MM.1S (cell line): Measurements from ENCODE around the gene FN3KRP.

Source experiments
- DNase-seq: peaks from one replicate; pipeline ENCODE4 v3.0.0-alpha.2; 2015
- H2AFZ ChIP-seq: fragments of 300-600 bp; sonication (generic); 2 replicates; pipeline ENCODE4 v1.6.0; 2016; ENCODE audit warnings: antibody characterized with exemption, low read length
- H3F3A ChIP-seq: fragments of 300-600 bp; sonication (generic); 2 replicates; pipeline ENCODE4 v1.6.1; 2016; ENCODE audit warnings: mild to moderate bottlenecking, antibody characterized with exemption, low read length, moderate library complexity, mixed read lengths; ENCODE audit not compliant: insufficient read depth
- H3K27ac ChIP-seq: fragments of 300-600 bp; sonication (generic); 2 replicates; pipeline ENCODE4 v1.5.1; 2016; ENCODE audit warnings: mild to moderate bottlenecking, low read length
- H3K27me3 ChIP-seq: fragments of 300-600 bp; sonication (generic); replicated peaks from 2 replicates; pipeline ENCODE4 v1.6.0; 2016; ENCODE audit warnings: low read length; ENCODE audit not compliant: insufficient read depth
- H3K36me3 ChIP-seq: fragments of 300-600 bp; sonication (generic); replicated peaks from 2 replicates; pipeline ENCODE4 v1.6.1; 2016; ENCODE audit warnings: mild to moderate bottlenecking, low read length, mixed read lengths; ENCODE audit not compliant: insufficient read depth
- H3K4me1 ChIP-seq: fragments of 300-600 bp; sonication (generic); 2 replicates; pipeline ENCODE4 v1.6.1; 2016; ENCODE audit warnings: low read length, mixed read lengths
- H3K4me2 ChIP-seq: fragments of 300-600 bp; sonication (generic); 2 replicates; pipeline ENCODE4 v1.6.0; 2016; ENCODE audit warnings: low read depth, low read length
- H3K4me3 ChIP-seq: fragments of 300-600 bp; sonication (generic); 2 replicates; pipeline ENCODE4 v1.5.1; 2016; ENCODE audit warnings: low read length, mixed read lengths
- H3K79me2 ChIP-seq: fragments of 300-600 bp; sonication (generic); 2 replicates; pipeline ENCODE4 v1.6.1; 2016; ENCODE audit warnings: mixed run types, low read length, mixed read lengths
- H3K9ac ChIP-seq: fragments of 300-600 bp; sonication (generic); 2 replicates; pipeline ENCODE4 v1.6.1; 2016; ENCODE audit warnings: low read length, mixed read lengths
- H3K9me2 ChIP-seq: fragments of 300-600 bp; sonication (generic); replicated peaks from 2 replicates; pipeline ENCODE4 v1.6.1; 2016; ENCODE audit warnings: mild to moderate bottlenecking, low read length, mixed read lengths; ENCODE audit not compliant: insufficient read depth
- H3K9me3 ChIP-seq: fragments of 300-600 bp; sonication (generic); replicated peaks from 2 replicates; pipeline ENCODE4 v1.6.1; 2016; ENCODE audit warnings: mild to moderate bottlenecking, low read length, mixed read lengths; ENCODE audit not compliant: insufficient read depth
- H4K20me1 ChIP-seq: fragments of 300-600 bp; sonication (generic); 2 replicates; pipeline ENCODE4 v1.6.1; 2016; ENCODE audit warnings: mild to moderate bottlenecking, low read length, moderate library complexity, mixed read lengths; ENCODE audit not compliant: insufficient read depth
- CTCF ChIP-seq: fragments of 300-600 bp; sonication (generic); IDR thresholded peaks from 2 replicates; pipeline ENCODE4 v1.5.1; 2016; ENCODE audit warnings: antibody characterized with exemption, low read length, mixed read lengths
- EZH2 ChIP-seq: fragments of 300-600 bp; sonication (generic); optimal IDR thresholded peaks from 2 replicates; pipeline ENCODE3; 2017; ENCODE audit warnings: low read depth, mild to moderate bottlenecking, antibody characterized with exemption, low read length, mixed read lengths
- EZH2phosphoT487 ChIP-seq: fragments of 300-600 bp; sonication (generic); IDR thresholded peaks from 2 replicates; pipeline ENCODE4 v1.6.1; 2018; ENCODE audit warnings: antibody characterized with exemption, low read length

The FN3KRP gene

GRCh38 chr17:82668024-82668630 is 48.4 kb upstream of the FN3KRP start:
- H3K27ac ChIP-seq: no peak overlapping the region
- H3K27me3 ChIP-seq: no peaks in the 10 kb centered on the region
- no peaks in the 10 kb centered on the region for H3F3A ChIP-seq
- H3K4me2 ChIP-seq: no peak overlapping the region
- H3K4me3 ChIP-seq: no peak overlapping the region
- H3K9me2 ChIP-seq: no peaks in the 10 kb centered on the region
- no peaks in the 10 kb centered on the region for H4K20me1 ChIP-seq
- no peaks in the 10 kb centered on the region for H3K9me3 ChIP-seq
- no peak overlapping the region for H2AFZ ChIP-seq
- TF ChIP-seq EZH2: no peak
- no peak for TF ChIP-seq EZH2phosphoT487
- no peak for TF ChIP-seq CTCF
- no peak for DNase-seq
- no peak overlapping the region for H3K9ac ChIP-seq
- no peaks in the 10 kb centered on the region for H3K4me1 ChIP-seq
- no peaks in the 10 kb centered on the region for H3K36me3 ChIP-seq
- H3K79me2 ChIP-seq: no peaks in the 10 kb centered on the region

- Histone ChIP-seq H3K4me2 (no peak overlapping the region), H3K36me3 (no peaks in the 10 kb centered on the region), H3K9ac (no peak overlapping the region), H3K27me3 (no peaks in the 10 kb centered on the region), H3K9me2 (no peaks in the 10 kb centered on the region), H3K79me2 (no peaks in the 10 kb centered on the region), H3K9me3 (no peaks in the 10 kb centered on the region), H3K4me3 (no peak overlapping the region), H3F3A (no peaks in the 10 kb centered on the region), H3K27ac (no peak overlapping the region), H2AFZ (no peak overlapping the region), H4K20me1 (no peaks in the 10 kb centered on the region), H3K4me1 (no peaks in the 10 kb centered on the region)
- TF ChIP-seq EZH2phosphoT487 (no peak), CTCF (no peak), EZH2 (no peak)
- no peak for DNase-seq
Measured at GRCh38 chr17:82668631-82669099, 47.8 kb upstream of the FN3KRP start.

GRCh38 chr17:82670661-82671450 is 45.6 kb upstream of the FN3KRP start:
- Histone ChIP-seq H3K9me3 (no peaks in the 10 kb centered on the region), H2AFZ (no peak overlapping the region), H3K4me3 (no peak overlapping the region), H3F3A (no peaks in the 10 kb centered on the region), H3K79me2 (no peaks in the 10 kb centered on the region), H3K27me3 (no peaks in the 10 kb centered on the region), H3K4me2 (no peak overlapping the region), H3K36me3 (no peaks in the 10 kb centered on the region), H3K9ac (no peak overlapping the region), H4K20me1 (no peaks in the 10 kb centered on the region), H3K4me1 (no peaks in the 10 kb centered on the region), H3K27ac (no peak overlapping the region), H3K9me2 (no peaks in the 10 kb centered on the region)
- no peak for DNase-seq
- no peak for TF ChIP-seq CTCF
- TF ChIP-seq EZH2: no peak
